Measurements from ENCODE around the gene PPP6R2. TPM values are rescaled to one million over a fixed set of nuclear protein-coding genes. Genes with fewer than 3 reads are reported as not detected.

PPP6R2 gene
- polyA plus RNA-seq, 1 experiment = 46.4 TPM

DNA sequence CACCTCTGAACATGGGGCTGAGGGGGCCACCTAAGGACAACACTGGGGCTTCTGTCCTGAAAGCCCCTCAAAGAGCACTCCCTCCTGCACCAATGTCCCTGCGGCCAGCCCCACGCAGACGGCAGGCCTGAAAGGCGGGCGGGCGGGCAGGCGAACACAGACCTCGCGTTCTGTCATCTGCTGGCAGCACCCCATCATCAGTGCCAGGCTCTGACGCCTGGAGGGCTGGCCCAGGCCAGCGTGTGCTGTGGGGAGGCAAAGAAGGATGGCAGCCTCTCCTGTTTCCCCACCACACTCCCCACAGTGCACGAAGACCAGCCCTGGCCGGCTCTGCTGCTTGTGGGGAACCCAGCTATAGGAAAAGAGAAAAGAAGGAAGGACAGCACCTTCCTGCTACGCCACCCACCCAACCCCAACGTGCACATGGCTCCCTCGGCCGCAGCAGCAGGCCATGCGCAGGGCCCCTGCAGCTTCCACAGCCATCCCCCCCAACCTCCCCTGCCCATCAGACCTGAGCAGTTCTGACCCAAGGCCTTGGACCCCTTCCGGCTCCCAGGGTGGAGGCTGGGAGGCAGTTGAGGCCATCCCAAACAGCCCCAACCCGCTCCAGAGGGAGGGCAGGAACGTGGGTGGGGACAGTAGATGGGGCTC, 128.2 kb downstream of the PPP6R2 start:
- TF ChIP-seq, protein P1, sequence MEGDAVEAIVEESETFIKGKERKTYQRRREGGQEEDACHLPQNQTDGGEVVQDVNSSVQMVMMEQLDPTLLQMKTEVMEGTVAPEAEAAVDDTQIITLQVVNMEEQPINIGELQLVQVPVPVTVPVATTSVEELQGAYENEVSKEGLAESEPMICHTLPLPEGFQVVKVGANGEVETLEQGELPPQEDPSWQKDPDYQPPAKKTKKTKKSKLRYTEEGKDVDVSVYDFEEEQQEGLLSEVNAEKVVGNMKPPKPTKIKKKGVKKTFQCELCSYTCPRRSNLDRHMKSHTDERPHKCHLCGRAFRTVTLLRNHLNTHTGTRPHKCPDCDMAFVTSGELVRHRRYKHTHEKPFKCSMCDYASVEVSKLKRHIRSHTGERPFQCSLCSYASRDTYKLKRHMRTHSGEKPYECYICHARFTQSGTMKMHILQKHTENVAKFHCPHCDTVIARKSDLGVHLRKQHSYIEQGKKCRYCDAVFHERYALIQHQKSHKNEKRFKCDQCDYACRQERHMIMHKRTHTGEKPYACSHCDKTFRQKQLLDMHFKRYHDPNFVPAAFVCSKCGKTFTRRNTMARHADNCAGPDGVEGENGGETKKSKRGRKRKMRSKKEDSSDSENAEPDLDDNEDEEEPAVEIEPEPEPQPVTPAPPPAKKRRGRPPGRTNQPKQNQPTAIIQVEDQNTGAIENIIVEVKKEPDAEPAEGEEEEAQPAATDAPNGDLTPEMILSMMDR (IDR thresholded peaks at IDR 0.05; ENCODE audit: insufficient read depth, low read depth, low read length) = no peak
- no peak for DNase-seq (ENCODE audit: low read depth)
- CTCF ChIA-PET = interaction anchor here (0.6 to 2.3 kb wide), 3 partner anchors 13 to 56 kb away, joined by 3 to 6 read pairs (median 3); no protein-coding TSS in a partner anchor
- Histone ChIP-seq H3K36me3 (ENCODE audit: control insufficient read depth, insufficient read depth, low read length) (peaks cover 18% of the 10 kb centered on the region), H3K4me3 (ENCODE audit: low read depth, low read length) (no peak overlapping the region), H3K27me3 (ENCODE audit: control insufficient read depth, insufficient read depth, low read length) (no peaks in the 10 kb centered on the region)
- POLR2A ChIA-PET = no interaction called here

DNA sequence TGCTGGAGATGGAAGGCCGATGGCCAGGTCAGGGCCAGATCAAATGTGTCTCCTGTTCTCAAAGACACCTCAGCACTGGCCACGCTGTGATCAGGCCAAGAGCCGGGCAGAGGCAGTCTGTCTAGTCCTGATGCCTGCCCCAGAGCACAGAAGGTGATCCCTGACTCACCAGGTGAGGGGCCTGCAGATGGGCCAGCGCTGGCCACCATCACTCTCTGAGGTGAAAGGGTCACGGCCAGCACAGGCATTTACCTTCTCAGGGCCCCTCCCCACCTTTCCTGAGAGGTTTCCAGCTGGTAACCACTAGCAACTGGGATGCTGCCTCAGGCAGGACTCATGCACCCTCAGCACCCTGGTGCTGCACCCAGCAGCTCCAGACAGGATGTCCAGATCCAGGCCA, 128.8 kb downstream of the PPP6R2 start:
- TF ChIP-seq, protein P1 (IDR thresholded peaks at IDR 0.05; ENCODE audit: insufficient read depth, low read depth, low read length) = no peak
- CTCF ChIA-PET = interaction anchor here (0.6 to 2.3 kb wide), 4 partner anchors 13 to 1195 kb away, joined by 3 to 6 read pairs (median 3); no protein-coding TSS in a partner anchor
- POLR2A ChIA-PET = no interaction called here
- DNase-seq (ENCODE audit: low read depth) = no peak
- H3K27me3 ChIP-seq (ENCODE audit: control insufficient read depth, insufficient read depth, low read length) = no peaks in the 10 kb centered on the region
- H3K36me3 ChIP-seq (ENCODE audit: control insufficient read depth, insufficient read depth, low read length) = peaks cover 12% of the 10 kb centered on the region
- no peak overlapping the region for H3K4me3 ChIP-seq (ENCODE audit: low read depth, low read length)

DNA sequence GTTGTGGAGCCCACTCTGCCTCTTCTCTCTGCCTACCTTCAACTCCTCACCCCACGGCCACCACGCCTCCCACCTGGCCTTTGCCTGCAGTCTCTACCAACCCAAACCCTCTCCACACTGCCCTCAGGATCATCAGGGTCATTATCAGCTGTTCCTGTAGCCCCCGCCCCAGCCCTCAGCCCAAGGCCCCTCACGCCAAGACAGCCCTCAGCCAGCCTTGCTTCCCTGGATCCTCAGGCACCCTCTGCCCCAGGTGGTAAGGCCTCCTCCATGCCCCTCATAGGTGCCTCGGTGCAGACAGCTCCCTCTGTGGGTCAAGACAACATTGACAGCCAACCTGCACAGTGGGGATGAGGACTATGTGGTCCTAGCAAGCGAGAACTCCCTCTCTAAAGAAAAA, 130.0 kb downstream of the PPP6R2 start:
- Histone ChIP-seq H3K4me3 (ENCODE audit: low read depth, low read length) (no peak overlapping the region), H3K36me3 (ENCODE audit: control insufficient read depth, insufficient read depth, low read length) (peaks cover 5% of the 10 kb centered on the region), H3K27me3 (ENCODE audit: control insufficient read depth, insufficient read depth, low read length) (no peaks in the 10 kb centered on the region)
- DNase-seq (ENCODE audit: low read depth) = no peak
- POLR2A ChIA-PET = no interaction called here
- CTCF ChIA-PET = interaction anchor here (1.0 to 2.3 kb wide), 2 partner anchors 14 to 16 kb away, joined by 3 to 6 read pairs; no protein-coding TSS in a partner anchor
- TF ChIP-seq, protein P1 (IDR thresholded peaks at IDR 0.05; ENCODE audit: insufficient read depth, low read depth, low read length) = peak; percentile 40; the same call in 1 of the 2 replicates

DNA sequence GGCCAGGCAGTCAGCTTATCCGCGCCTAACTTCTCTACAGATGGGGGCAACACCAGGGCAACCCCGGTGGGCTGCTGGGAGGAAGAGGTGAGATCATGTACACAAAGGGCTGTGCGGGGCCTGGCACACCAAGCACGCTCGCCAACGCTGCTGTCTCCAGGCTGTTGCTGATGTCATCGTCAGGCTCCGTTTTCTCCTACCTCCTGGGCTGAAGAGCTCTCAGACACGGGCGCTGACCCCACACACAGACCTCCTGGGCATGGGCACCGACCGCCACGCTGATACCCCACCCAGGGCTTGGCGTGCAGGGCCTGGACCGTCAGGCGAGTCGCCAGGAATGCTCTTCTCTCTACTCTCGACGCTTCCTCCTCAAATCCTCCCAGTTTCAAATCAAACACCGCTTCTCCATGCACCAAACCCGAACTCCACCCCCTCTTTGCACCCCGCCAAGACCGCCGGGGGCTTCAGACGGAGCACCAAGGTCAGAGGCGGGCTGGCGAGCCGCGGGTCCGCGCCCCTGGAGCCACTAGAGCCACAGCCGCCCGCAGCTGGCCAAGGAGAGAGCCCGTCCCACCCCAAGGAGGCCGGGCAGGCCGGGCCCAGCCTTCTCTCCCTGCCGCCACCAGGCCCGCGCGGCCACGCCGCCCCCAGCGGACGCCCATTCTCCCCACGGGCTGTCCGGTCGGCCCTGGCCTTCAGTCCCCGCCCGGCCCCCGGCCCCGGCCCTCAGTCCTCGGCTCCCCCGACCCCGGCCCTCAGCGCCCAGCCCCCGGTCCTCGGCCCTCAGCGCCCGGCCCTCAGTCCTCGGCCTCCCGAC, 130.9 kb downstream of the PPP6R2 start:
- TF ChIP-seq, protein P1 (IDR thresholded peaks at IDR 0.05; ENCODE audit: insufficient read depth, low read depth, low read length) = no peak
- CTCF ChIA-PET = interaction anchor here (2.3 kb wide), 1 partner anchor 15 kb away, joined by 6 read pairs; no protein-coding TSS in a partner anchor

More for the DNA sequence above, 130.9 kb downstream of the PPP6R2 start:
- DNase-seq (ENCODE audit: low read depth) = no peak
- POLR2A ChIA-PET = interaction anchor here (0.5 to 0.6 kb wide), 2 partner anchors 11 to 78 kb away, joined by 3 to 13 read pairs; no protein-coding TSS in a partner anchor
- H3K4me3 ChIP-seq (ENCODE audit: low read depth, low read length) = peak overlapping the region; percentile 64
- H3K36me3 ChIP-seq (ENCODE audit: control insufficient read depth, insufficient read depth, low read length) = peaks cover 5% of the 10 kb centered on the region
- H3K27me3 ChIP-seq (ENCODE audit: control insufficient read depth, insufficient read depth, low read length) = no peaks in the 10 kb centered on the region; the same call in 1 of the 2 replicates

Data from BJ (cell line).